Medulla oblongata (tissue), 1 donor: ENCODE measurements around the gene SLC48A1.
"Not testable (repeated sequence)": the region's sequence is repeated elsewhere in the genome, so short reads cannot be mapped to it uniquely, and the experiment has no call there.

ENCODE experiments used
- DNase-seq: peaks from one replicate; pipeline ENCODE4 v3.0.0-alpha.2; 2015; ENCODE audit errors: extremely low spot score

The SLC48A1 gene

DNA sequence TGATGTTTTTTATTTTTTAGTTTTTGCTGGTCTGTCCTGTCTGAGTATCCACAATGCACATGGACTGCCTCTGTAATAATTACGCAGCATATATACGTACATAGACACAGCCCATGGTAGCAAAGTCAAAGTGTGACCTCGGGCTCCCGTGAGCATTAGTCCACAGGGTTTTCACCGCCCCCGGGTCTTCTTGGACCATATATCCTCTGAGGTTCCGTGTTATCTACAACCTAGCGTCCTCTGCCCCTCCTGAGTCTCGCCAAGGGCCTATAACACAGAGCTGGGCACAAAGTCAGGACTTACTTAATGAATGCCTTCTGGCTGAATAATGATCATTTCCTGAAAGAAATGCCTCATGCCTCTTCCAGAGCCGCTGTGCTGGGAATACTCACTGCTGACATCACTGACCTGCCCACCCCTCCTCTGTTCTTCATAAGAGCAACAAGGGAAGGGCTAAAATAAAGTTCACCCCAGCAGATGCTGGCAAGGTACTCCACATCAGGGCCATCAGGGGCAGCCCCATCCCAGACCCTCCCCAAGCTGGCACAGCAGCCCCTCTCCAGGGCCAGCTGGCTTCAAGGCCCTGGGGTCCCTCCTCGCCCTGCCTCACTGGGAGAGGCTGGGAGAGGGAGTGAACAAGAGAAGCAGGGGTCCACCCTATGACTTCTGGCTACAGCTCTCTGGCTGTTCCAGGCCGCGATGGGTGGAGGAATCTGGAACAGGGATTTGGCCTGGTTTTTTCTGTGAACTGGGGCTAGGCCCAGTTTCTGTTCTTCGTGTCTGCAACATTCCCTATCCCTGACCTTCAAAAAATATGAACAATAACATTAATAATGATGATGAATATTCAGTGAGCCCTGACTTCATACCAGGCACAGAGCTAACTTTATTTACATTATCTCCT, 38.8 kb downstream of the SLC48A1 start:
- DNase-seq = peak; percentile 51

DNA sequence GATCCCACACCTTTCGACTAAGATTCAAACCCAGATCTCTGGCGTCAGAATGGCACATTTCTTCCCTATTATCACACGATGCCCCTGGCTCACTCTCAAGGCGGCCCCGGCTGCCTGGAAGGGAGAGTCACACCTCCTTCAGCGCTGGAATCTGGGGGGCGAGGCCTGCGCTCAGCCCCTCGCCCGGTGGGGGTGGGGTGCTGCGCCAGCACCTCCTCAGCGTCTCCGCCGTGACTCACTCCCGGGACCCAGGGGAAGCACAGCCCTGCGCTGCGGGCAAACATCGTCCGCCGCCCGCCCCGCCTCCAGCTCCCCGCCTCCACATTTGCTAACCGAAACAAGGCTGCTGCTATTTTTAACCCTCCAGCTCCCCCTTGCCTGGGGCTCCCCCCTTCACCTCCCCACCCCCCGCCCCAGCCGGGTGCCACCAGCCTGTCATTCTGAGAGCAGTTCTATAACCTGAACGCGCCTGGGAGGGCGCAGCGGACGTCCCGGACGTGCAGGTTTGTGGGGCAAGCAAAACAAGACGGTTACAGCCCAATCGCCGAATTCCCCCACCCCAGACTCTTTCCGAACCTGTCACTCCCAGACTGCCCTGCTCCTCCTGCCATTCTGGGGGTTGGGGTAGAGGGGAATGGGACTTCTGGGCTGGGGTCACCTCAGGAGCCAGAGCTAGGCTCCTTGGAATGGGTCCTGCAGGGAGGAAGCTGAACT, 39.9 kb downstream of the SLC48A1 start:
- peak; percentile 64 for DNase-seq

DNA sequence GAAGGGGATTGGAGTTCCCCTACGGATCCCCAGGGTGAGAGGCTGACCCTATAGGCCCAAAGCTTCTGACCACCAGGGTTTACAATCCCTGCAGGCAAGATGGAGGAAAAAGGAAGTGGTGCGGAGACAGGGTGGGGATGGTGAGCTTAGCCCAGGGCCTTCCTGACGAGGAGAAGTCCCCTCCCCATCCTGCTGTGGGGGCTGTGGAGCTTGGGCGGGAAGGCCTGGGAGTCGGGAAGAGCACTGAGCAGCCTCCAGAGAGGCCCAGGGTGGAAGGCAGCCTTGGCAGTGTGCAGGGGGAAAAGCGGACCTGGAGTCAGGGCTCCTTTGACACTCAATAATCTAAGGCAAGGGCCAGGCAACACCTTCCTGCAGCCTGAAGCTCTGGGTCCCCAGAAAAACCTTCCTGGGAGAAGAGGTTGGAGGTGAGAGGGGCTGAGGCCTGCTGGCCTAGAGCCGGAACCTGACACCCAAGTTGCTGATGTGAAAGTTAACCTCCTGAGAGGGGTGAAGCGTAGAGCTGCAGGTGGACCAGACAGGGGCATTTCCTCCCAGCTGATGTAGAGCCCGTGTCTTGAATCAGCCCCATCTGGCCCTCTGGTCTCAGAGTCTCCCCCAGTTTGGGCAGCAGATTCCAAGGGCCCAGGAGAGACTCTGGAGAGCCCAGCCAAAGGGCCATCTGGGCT, 40.6 kb downstream of the SLC48A1 start:
- peak; percentile 48 for DNase-seq

DNA sequence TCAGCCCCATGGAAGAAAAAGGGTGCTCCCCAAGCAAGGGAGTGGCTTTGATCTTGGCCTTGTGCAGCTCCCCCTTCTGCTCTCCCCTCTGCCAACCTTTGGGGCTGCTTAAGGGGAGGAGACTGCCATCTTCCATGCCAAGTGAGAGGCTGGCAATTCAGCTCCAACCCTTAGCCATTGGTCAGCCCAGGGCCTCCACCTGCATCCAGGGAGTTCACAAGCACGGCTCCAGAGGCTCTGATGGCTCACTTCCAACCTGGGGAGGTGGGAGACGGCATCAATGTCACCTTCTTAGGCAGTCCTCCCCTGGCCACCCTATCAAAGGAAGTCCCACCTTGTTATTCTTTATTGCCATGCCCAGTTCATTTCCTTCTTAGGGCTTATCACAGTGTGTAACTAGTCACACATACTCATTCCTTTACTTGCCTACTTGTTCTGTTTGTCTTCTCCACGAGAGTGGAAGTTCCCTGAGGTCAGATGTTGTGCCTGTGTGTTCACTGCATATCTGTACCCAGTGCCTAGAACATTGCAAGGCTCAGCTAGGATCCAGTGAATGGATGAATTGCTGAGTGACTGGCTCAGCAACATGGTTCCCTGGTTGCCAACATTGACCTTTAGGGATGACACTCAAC, 41.6 kb downstream of the SLC48A1 start:
- DNase-seq = no peak

DNA sequence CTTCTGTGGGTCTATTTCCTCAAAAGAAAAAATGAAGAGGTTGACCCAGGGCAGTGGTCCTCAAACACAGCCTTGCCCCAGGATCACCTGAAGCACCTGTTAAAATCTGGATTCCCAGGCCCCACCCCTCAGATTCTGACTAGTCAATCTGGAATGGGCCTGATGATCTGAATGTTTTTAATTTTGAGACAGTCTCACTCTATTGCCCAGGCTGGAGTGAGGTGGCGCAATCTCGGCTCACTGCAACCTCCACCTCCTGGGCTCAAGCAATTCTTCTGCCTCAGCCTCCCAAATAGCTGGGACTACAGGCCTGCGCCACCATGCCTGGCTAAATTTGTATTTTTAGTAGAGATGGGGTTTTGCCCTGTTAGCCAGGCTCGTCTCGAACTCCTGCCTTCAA, 42.4 kb downstream of the SLC48A1 start:
- not testable (repeated sequence) for DNase-seq

DNA sequence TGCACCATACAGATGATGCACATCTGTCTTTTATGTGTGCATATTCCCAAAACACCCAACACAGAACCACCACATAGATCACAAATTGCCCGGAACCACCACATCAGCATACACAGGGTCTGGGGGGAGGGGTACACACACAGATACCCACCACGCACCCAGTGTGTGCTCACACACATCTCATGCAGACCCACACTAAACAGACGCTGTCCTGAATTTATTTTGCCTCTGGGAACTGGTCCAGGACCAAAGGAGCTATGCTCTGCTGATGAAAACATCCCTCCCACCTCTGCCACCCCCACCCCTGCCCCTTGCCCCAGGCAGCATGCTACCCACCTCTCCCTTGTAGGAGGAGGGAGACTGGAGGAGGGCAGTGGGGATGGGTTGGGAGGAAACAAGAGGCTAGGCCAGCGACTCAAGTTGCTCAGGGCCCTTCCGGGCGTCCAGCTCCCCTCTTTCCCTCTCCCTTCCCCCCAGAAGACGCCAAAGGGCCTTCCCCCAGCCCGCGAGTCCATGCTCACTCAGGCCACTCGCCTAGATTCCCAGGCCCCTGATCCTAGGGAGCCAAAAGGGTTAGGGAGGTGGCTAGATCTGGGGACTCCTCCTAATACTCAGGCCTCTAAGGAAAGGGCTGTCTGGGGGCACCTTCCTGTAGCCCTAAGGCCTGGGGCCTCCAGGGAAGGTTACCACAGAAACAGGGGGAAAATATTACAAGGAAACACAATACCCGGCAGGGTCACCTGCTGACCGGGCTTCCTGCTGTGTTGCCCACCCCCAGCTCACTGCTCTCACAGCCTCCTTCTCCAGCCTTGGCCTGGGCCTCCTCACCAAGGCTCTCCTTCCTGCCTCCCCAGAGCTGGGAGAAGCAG, 43.6 kb downstream of the SLC48A1 start:
- DNase-seq = no peak

DNA sequence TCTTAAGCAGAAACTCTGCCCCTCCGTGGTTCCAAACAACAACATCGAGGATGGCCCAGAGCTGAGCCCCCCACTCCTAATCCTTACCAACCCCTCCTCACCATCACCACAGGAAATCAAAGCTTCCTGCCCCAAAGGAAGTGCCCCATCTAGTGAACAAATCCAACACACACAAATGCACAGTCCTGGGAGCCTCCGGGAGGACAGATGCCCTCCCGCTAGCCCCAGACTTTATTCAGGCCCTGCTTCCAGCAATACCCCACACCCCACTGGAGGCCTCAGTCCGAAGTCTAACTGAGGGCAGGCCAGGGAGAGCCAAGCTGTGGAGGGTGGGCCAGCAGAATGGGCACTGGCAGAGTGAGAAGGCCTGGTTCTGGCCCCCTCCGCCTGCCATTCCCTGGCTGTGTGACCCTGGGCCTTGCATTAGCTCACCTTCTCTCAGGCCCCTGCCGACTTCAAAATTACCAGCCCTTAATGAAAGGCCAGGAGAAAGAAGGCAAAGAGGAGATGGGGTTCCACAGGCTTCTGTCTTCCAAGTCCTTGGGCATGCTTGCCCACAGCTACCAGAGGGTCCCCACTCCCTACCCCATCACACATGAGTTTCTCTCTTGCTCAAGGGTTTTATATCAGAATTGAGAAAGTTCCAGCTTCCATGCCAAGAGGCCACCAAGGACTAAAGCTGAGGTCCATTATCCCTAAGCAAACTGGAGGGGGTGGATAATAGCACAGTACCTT, 44.4 kb downstream of the SLC48A1 start:
- no peak for DNase-seq

DNA sequence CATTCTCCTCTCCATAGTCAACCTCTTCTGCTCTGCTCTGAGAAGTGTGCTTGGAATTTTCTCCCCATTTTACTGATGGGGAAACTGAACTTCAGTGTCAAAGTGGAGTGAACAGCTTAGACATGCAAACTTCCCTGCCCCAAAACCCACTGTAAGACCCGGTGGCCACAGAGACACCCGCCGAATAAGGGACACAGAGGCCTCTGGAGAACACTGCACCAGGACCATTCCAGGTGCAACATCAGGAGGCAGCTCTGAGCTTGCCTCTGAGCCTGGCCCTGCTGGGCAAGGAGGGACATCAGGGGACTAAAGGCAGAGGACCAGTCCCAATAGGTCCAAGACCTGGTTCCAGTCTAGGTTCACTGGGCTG, 45.0 kb downstream of the SLC48A1 start:
- no peak for DNase-seq

DNA sequence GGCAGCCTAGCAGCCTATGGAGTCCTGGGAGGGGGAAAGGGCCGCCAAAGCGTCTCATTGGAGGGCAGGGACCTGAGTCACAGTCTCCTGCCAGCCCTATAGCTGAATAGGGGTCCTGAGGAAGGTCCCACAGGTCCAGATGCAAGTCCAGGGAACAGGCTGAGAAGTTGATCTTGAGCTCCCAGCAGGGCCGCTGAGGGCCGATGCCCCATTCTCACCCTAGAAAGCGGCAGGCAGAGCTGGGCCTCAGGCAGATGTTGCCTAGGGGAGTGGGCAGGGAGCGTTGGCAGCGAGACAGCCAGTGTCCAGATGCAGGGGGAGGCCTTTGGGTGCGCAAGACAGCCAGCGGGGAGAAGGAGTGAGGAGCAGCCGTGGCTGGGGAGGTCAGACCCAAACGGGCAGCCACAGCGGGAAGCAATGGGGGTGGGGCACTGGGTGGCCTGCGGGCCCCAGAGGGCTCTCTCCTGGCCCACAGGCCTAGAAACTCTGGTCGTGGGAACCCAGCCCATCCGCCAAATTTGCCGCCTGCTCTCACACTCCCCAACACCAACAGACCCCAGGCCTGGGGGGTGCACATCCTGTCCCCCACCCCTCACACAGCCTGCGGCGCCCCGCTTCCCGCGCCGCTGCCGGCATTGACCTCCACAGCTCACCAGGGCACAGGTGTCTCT, 45.6 kb downstream of the SLC48A1 start:
- DNase-seq = no peak

DNA sequence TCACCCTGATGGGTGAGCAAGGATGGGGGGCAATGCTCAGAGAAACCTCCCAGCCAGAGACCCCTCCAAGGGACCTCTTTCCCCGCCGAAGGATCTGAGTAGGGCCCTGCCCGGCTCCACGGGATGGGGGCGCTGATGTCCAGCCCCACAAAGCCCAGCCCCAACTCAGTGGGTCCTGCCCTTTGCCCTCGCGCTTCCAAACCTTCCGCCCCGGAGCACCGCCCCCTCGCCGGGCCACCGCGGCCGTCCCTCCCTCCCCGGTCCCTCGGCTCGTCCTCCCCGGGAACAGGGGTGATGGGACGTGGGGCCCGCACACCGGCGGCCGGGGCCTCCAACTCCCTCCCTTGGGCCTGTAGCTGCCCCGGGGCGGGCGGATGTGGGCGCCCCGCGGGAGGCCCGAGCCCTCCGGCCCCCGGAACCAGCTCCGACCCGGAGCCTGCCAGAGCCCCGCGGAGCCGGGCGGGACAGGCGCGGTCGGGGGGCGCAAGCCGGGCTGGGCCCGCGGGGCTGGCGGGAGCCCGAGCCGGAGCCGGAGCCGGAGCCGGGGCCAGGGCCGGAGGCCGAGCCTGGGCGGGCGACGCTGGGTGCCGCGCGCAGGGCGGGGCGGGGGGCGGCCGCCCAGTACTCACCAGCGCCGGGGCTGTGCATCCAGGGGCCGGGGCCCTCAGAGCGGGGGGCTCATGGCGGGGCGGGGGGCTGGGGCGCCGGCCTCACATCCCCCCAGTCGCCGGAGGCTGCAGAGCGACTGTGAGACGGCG, 46.3 kb downstream of the SLC48A1 start:
- DNase-seq = peak; percentile 69

DNA sequence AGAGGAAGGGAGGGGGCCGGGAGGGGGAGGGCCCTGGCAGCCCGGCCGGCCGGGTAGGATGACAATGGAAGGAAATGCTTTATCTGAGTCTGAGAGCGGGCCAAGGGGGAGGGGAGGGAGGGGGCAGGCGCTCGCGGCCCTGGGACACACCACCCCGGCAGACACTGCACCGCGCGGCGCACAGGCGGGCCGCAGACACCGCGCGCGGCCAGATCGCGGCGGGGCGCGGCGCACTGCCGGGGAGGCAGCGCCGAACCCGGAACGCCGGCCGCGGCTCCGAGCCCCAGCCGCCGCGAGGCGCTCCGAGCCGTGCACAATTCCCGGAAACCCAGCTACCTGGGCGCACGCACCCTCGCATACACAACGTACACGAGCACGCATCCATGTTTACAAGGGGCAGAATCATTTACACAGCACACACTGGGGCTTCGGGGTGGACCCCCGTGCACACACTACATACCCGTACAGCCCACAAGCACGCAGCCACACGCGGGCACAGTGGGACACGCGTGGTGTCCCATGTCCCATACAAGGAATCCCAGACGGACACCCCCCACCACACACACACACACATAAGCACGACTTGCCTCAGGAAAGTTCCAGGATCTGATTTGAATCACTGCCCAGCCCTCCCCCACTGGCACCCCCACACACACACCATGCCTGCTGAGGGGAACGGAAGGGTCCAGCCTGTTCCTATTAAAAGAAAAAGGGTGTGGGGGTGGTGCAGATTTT, 47.0 kb downstream of the SLC48A1 start, which contains the start of gene HDAC7:
TSS of gene HDAC7 (minus strand) at position 8 of the 735 bp plus-strand sequence. CDS start 118 bp downstream, outside the sequence.
- DNase-seq = peak; percentile 75

DNA sequence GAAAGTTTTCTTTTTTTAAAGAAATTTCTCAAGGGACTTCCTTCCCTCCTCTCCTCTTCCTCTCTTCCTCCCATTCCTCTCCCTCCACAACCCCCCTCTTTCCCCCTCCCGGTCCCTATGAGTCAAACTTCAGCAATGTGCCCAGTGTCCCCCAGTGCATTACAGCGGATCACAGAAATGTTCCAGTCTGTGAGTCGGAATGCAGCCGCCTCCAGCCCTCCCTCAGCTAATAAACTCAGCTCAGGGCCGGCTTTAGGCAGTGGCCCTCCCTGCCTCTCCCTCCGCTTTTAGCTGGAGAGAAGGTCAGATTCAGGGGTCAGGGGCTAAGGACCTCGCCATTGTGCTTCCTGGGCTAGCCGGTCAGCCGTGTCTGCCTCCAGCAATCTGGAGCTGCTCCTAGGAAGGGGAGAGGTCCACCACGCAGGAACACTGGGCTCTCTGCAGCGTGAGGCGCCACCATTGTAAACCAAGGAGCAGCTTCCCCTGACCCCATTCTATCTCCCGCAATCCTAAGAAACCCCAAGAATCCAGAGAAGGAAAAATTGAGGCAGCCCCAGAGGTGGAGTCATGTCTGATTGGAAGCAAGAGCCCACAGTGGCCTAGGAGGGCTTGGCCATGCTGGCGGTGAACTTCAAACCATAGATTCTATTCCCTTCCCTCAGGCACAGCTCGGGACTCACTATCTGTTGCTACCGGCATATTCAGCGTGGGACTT, 47.8 kb downstream of the SLC48A1 start:
- DNase-seq = peak; percentile 63

DNA sequence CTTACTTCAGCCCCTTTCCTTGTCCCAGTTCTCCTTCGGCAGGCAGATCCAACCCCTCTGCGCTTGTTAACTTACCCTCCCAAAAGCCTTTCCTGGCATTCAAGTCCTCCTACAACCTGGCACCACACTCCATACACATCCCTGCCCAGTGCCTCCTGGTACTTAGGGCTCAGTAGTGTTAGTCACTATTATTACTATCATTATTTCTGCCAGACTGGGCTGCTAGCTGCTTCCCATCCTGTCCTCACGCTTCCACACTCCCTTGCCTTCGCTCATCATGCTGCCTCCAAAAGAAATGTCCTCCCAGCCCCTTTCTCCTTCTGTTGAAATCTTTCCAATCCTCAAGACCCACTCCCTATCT, 48.3 kb downstream of the SLC48A1 start:
- no peak for DNase-seq

DNA sequence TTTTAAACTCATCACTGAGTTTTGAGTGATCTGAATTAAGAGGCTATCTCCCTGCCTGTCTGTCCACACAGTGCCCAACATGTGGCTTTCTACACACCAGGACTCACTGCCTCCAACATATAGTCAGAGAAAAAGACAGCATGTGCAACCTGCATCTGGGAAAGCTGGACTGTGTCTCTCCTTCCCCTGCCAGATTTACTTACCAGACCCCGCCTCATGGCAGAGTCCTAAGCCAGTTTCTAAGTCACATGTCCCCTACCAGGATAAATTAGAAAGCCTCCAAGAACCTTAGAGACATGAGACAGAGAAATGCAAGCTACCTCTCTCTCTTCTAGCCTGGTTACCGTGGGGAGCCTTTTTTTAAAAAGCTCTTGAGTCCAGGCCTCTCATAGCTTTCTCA, 49.4 kb downstream of the SLC48A1 start:
- DNase-seq = no peak

DNA sequence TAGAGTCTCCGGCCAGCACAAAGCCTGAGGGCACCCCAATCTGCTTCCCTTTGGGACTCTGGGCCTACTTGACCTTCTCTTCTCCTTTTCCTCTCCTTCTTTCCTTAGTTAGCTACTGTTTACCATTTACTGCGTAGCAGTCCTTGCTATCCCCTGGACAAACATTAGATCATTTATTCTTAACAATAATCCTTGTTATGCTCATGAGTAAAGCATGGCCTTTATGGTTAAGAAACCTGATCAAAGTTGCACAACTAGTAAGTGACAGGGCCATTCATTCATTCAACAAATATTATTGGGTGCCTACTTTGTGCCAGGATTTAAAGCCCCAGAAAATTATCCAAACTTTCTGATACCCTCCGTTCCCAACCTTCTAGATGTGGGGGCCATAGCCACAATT, 49.8 kb downstream of the SLC48A1 start:
- DNase-seq = no peak

DNA sequence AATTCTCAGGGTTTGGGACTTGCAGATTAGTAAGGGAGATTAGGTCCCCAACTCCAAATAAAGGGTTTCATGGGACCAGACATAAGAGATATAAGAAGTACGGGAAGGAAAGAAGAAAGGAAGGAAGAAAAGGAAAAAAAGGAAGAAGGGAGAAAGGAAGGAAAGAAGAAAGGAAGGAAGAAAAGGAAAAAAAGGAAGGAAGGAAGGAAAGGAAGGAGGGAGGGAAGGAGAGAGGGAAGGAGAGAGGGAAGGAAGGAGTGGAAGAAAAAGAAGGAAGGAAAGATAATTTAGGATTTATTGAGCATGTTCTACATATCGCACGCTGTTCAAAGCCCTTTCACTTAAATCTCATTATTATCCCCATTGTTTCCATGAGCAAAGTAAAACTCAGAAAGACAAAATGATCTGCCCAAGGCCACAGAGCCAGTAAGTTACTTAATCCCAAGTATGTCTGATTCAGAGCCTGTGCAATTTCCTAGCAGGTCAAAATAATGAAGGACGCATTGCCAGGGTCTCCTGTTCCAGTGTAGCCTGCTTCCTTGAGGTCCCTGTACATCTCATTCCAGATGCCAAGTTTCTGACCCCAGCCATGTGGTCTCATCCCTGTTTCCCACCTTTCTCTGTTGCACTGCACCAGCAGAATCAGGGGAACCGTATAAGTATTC, 50.5 kb downstream of the SLC48A1 start:
- DNase-seq = no peak

DNA sequence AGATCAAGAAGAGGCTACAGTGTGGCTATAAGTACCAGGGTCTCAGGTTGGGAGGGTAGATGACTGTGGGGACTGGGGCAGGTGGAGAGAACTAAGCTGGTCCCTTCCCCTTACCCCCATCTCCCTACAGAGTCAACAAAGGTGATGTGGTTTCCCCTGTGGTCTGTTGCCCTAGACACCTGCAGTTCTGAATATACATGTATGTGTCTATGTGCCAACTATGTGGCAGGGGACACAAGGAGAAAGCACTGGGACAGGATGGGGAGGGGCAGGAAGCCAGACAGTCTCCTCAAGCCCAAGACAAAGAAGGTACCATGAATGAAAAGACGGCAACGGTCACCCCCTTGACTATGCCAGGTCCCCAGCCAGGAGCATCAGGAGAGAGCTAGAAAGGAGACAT, 51.2 kb downstream of the SLC48A1 start:
- no peak for DNase-seq
